GM18526 (cell line): Measurements from ENCODE around the gene FSTL3.

Source experiments
- POLR2A ChIP-seq: IDR thresholded peaks from 3 replicates; pipeline ENCODE4 v1.6.1; 2011; ENCODE audit not compliant: insufficient read length; ENCODE audit errors: extremely low read depth

The FSTL3 gene

DNA sequence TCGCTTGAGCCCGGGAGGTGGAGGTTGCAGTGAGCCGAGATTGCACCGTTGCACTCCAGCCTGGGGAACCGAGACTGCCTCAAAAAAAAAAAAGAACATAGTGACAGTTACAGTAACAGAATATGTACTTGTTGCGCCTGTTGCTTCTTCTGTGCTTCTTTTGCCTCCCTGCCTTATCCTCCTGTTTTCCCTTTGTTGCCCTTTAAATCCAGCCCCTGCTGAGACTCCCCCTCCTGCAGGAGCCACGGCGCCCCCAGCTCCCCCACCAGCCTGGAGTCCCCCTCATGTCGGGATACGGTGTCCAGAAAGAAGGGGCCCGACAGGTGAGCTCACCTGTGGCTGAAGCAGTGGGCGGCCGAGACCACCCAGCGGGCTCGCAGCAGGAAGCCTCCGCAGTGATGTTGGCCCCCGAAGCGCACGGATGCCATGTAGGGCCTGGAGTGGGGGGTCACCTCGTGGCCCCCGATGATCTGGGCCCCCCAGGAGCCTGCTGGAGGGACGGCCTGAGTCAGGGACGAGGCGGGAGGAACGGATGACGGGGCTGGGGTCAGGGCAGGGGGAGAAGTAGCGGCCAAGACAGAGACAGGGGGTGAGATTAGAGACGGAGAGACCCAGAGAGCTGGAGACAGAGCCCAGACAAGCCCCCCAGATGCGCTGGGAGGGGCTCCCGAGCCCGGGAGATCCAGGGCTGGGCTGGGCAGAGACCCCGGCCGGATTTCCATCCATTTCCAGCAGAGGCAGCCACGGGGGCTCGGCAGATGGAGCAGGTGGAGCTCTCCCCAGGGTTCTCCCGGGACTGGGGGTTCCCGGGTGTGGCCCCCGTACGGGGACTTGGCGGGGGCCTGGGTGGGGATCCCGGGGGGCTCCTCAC is 18.5 kb downstream of the FSTL3 start:
- no peak for TF ChIP-seq POLR2A

DNA sequence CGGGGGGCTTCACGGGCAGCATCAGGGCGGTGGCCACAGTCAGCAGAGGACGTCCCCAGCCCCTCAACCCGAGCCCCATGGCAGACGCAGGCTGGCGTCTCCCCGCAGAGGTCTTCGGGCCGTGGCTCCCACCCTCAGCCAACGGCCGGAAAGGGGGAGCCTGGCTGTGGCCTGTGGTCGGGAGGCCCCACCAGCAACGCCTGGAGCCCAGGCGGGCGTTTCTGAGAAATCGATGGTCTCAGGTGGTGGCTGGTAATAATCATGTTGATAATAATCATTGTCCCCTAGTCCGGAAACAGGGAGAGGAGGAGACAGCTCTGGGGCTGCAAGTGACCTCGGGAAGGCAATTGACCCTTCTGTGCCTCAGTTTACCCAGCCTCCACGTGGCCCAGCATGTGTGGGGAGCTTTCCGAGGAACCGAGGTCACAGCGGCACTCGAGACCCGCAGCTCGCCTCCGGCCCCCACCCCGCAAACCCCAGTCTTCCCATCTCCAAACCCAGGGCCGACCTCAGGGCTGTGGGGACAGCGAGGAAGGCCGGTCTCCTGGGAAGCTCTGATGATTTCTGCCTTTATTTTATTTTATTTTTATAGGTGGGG is 19.3 kb downstream of the FSTL3 start, which contains the start of gene PRSS57:
Gene PRSS57 (minus strand): TSS at position 101 of the 598 bp plus-strand sequence. CDS start 22 bp downstream, at position 79.
- no peak for TF ChIP-seq POLR2A

DNA sequence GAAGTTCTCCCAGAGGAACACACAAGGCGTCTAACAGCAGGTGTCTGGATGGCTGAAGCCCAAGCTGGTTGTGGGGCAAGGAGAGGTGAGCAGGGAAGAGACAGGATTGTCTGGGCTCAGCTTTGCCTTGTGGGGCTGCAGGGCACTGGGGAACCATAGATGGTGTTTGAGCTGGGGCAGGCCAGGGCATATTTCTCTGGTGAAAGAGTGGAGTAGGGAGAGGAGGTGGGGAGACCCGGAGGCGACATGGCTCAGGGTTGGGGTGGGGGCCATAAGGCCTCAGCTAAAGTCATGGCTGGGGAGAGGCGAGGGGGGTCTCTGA is 27.1 kb downstream of the FSTL3 start:
- TF ChIP-seq POLR2A, result no peak

DNA sequence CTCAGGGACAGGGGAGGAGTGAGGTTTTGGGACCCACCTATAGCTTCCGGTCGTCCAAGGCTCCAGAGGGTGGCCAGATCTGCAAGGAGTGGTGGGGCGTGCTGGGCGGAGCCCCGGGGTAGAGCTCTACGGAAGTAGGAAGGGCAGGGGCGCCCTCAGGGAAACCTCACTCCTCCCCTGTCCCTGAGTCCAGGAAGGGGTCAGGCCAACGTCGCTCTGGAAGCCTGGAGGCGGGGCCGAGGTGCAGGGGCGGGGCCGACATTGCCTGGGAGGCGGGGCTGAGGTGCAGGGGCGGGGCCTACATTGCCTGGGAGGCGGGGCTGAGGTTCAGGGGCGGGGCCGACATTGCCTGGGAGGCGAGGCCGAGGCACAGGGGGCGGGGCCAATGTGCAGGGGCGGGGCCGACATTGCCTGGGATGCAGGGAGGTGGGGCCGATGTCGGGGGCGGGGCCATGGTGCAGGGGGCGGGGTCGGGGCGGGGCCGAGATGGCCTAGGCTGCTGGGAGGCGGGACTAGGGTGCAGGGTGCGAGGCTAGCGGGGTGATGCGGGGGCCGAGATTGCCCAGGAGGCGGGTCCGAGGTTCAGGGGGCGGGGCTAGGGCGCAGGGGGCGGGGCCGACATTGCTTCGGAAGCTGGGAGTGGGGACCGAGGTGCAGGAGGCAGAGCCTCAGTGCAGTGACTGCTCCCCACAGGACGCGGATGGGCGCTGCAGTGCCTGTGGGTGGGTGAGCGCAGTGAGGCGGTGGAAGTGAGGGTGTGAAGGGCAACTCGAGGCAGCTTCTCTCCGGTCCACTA is 27.7 kb downstream of the FSTL3 start:
- no peak for TF ChIP-seq POLR2A

DNA sequence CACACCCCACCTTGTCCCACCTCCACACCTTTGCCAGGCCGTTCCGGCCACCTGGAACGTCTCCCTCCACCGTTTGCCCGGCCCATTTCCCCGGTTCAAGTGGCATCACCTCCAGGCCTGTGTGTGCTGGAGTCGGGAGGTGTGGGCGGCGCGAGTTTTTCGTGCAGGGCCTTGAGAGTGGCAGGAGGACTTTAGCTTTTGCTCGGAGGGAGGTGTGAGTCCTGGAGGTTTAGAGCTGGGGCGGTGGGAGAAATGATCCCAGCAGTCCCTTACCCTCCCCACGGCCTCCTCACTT is 28.2 kb downstream of the FSTL3 start:
- no peak for TF ChIP-seq POLR2A

DNA sequence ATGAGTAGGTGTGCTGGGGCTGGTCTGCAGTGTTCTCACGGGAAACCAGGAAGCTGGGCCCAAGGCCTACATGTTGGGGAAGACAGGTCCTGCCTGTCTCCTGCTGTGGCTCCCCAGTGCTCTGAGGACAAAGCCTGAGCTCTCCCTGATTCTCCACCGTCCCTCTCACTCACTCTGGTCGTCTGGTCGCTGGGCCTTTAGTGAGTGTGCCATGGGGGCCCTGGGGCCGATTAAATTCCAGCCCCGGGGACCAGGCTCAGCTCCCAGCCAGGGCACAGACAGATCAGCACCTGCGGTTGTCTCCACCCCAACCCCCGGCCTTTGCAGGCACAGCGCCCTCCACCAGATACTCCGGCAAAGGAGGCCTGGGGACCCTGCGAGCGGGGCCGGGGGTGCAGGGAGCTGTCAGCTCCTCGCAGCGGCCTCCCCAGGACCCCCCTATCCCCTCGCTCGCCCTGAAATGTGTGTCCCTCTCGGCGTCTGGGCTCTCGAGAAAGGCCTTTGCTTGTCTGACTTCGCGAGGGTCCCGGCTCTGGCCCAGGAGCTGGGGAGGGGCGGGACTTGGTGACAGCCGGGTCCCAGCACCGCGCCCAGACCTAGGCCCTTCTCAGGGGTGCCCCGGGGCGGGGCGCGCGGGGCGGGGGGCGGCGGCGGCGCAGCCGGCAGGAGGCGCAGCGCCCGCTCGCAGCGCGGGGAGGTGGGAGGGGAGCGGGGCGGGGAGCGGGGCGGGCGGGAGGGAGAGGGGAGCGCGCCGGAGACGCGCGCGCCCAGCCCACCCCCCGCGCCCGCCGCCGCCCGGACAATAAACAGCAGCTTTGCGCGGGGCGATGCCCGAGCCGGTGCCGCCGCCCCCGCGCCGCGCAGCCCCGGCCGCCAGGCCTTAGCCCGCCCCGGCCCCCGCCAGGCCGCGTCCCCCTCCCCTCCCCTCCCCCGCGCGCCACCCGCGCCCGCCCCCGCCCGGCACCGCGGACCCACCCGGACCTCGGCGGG is 32.3 kb downstream of the FSTL3 start, which contains the start of gene PALM:
Gene PALM (plus strand): TSS at position 782 of the 990 bp plus-strand sequence. CDS start 212 bp downstream, outside the sequence.
- no peak for TF ChIP-seq POLR2A

DNA sequence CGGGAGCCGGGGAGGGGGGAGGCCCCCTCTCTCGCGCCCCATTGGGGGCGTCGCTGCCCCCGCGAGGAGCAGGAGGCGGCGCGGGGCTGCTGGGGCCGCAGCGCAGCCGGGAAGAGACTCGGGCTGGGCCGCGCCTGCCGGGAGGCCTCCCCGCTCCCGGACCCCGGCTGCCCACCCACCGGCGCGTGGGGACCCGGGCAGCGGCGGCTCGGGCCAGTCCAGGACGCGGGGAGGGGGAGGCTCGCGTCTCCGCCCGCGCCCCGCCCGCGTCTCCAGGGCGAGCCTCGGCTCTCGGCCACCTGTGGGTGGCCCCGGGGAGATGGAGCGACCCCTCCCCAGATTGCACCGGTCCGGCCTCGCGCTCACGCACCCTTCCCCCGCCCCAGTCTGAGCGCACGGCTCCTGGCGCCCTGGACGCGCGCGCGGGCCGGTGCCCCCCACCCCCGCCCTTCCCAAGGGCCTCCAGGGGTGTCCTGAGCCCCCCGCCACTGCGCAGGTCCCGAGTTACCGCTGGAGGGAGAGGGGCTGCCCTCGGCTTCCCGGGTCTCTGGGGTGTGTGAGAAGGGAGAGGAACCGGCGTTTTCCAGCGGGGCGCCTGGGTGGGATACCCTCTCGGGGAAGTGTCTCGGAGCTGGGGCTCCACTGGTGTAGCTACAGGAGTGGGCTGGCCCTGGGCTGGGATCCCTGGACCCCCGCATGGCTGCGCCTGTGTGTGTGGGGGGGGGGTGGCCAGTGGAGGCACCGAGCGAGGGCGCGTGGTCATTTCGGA is 33.2 kb downstream of the FSTL3 start:
- TF ChIP-seq POLR2A, result no peak

DNA sequence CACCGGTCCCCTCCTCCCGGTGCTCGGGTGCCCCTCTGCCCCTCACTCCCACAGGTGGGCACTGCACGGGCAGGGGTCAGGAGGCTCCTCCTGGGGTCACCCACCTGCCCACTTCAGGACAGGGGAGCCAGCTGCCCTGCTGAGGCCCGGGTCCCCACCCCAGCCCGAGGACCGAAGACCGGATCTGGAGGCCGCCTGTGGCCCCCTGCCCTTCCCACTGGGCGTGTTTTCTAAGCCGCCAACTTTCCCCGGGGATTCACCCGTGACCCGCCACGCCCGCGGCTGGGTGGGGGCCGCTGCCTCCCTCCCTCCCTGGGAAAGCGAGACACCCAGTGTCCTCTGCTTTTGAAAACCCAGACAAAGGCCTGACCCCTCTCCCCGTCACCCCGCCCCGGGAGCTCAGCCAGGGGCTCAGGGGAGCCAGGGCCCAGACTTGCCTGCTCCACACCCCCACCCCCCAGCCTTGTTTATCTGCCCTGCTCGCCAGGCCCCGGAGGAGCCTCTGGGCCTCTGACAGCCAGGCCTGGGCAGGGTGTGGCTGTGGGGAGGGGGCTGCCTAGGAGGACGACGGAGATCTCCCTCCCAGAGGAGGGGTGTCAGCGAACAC is 33.9 kb downstream of the FSTL3 start:
- TF ChIP-seq POLR2A, result no peak

DNA sequence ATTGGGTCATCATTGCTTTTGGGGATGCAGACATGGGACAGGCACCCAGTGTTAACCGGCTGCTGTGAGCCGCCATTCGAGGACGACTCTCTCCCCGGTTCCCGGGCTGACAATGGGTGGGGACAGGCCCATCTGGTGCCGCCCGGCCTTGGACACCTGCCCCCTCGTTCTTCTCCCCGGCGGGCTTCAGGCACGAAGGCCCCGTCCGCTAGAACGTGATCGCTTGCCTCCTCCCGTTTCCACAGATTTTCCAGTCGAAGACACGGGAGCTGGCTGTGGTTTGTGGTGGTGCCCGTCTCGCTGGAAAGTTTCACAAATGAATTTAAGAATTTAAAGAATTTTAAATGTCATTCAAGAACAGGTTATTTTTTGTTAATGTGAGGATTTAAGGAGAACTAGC is 34.6 kb downstream of the FSTL3 start:
- TF ChIP-seq POLR2A, result no peak

DNA sequence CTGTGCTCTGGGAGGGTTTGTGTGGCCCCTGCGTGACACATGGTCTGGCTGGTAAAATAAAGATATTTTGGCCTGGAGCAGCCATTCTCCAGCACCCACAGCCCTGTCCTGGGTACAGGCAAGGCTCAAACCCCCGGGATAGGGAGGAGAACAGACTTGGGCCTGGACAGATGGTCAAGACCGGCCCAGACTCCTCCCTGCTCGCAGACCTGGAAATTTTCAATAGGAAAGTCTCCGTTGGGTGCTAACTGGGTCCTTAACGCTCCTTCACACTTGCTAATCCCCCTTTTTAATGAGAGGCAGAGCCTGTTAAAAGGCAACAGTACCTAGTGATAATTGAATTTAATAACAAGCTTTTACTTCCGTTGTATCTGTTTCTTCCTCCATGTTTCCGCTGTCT is 35.1 kb downstream of the FSTL3 start:
- TF ChIP-seq POLR2A, result no peak

DNA sequence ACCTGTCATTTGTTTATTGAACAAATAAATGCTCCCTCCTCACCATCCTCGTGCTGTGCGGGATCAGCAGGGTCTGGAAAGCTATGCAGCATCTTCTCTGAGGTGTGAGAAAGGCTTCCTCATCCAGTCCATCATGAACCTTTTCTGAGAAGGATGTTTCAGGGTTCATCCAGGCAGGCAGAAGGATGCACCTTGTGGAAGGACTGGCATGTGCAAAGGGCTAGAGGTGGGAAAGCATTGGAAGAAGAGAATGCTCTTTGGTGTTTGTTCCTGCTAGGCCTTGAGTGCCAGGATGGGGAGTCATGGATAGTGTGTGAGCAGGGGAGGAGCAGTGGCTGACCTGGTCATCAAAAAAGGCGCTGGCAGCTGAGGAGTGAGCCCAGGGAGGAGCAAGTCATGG is 39.2 kb downstream of the FSTL3 start:
- no peak for TF ChIP-seq POLR2A

DNA sequence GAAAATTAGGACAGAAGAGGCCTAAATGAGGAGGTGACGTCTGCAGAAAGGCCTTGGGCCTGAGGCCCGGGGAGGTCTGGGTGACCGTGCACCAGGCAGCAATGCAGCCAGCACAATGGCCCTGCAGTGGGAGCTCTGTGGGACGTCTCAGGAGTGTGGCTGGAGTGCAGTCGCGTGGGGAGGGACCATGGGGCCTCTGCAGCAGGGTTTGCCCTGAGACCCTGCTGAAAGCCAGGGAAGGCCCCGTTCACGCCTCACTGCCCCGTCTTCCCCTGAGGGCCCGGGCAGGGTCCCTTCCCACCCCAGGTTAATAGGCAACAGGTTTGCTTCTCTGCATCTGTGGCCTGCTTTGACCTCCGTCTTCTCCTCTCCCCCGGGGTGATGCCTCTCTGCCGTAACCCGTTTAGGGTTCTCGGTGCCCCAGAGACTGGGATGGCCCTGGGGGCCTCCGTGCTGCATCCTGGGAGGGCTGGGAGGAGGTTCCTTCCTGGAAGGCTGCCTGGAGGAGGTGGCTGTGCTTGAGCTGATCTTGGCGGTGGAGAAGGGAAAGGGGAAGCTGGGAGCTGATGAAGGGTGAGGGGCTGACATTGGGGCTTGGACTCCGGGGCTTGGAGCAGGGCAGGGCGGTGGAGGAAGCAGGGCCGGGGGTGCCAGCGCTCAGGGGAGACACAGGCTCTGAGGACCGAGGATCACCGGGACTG is 42.2 kb downstream of the FSTL3 start:
- TF ChIP-seq POLR2A, result no peak

DNA sequence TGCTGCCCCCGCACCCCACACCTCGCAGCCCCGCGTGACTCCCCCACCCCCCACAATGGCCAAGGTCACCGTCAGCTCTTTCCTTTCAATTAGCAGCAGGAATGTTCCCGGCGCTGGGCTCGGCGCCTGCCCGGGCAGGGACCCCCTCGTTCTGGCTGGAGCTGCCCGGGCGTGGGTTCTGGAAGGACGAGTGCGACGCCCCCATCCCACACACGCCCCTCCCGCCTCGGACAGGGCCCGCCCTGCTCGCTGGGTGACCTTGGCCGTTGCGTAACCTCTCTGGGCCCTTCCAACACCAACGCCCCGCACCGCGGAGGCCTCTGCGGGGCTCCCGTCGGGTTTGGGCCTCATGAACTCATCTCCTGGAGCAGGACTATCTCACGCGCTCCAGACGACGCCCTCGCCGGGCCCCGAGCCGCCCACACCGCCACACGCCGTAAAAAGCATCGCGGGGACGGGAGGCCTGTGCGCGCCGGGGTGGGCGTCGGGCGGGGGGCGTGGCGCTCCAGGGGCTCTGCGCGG is 42.9 kb downstream of the FSTL3 start:
- TF ChIP-seq POLR2A, result no peak
